HCT116 (cell line): ENCODE measurements around the gene SSX2B.
"Not testable (repeated sequence)": the region's sequence is repeated elsewhere in the genome, so short reads cannot be mapped to it uniquely, and the experiment has no call there.

ENCODE experiments used
- CBX3 ChIP-seq: IDR thresholded peaks from 2 replicates; pipeline ENCODE4 v1.6.1; 2012; ENCODE audit warnings: low read depth
- ELF1 ChIP-seq: IDR thresholded peaks from 2 replicates; pipeline ENCODE4 v1.6.1; 2012; ENCODE audit warnings: low read depth, borderline replicate concordance
- EZH2 ChIP-seq: fragments of 200-600 bp; sonication (generic); IDR thresholded peaks from 2 replicates; pipeline ENCODE4 v1.6.1; 2017; ENCODE audit warnings: antibody characterized with exemption, mixed run types
- EZH2phosphoT487 ChIP-seq: fragments of 200-600 bp; IDR thresholded peaks from 2 replicates; pipeline ENCODE4 v1.6.1; 2018; ENCODE audit warnings: antibody characterized with exemption, borderline replicate concordance
- FOSL1 ChIP-seq: IDR thresholded peaks from 2 replicates; pipeline ENCODE4 v1.6.1; 2012; ENCODE audit warnings: low read depth
- POLR2A ChIP-seq: IDR thresholded peaks from 2 replicates; pipeline ENCODE4 v1.7.0; 2011; ENCODE audit warnings: borderline replicate concordance; ENCODE audit not compliant: insufficient read depth, insufficient read length; ENCODE audit errors: extremely low read depth
- RAD21 ChIP-seq: IDR thresholded peaks from 2 replicates; pipeline ENCODE4 v1.6.1; 2012; ENCODE audit warnings: low read depth, mild to moderate bottlenecking
- SIN3A ChIP-seq: IDR thresholded peaks from 2 replicates; pipeline ENCODE4 v1.6.1; 2012; ENCODE audit warnings: low read depth
- TCF7L2 ChIP-seq: IDR thresholded peaks from 2 replicates; pipeline ENCODE4 v1.7.0; 2011; ENCODE audit warnings: borderline replicate concordance, inconsistent platforms; ENCODE audit not compliant: insufficient read depth, insufficient read length; ENCODE audit errors: extremely low read depth
- ZFX ChIP-seq: fragments of 450-650 bp; IDR thresholded peaks from 2 replicates; pipeline ENCODE4 v1.6.1; 2017
- TF ChIP-seq, protein P1 (sequence below), 3 experiments: fragments of 200-600 bp in 1 of 3; sonication (generic) in 1 of 3; IDR thresholded peaks in 2 of 3; conservative IDR thresholded peaks in 1 of 3; 2 replicates each; pipeline ENCODE4 v1.5.1; 2012 to 2017; ENCODE audit warnings: low read depth in 2 of 3, low read length in 2 of 3, antibody characterized with exemption in 1 of 3, borderline replicate concordance in 1 of 3, control low read depth in 1 of 3, mild to moderate bottlenecking in 1 of 3, mixed read lengths in 1 of 3, mixed run types in 1 of 3, moderate library complexity in 1 of 3; ENCODE audit not compliant: insufficient read depth in 1 of 3
- TF ChIP-seq, protein P2 (sequence below): IDR thresholded peaks from 2 replicates; pipeline ENCODE4 v1.6.1; 2012; ENCODE audit warnings: low read depth
- TF ChIP-seq, protein P3 (sequence below): IDR thresholded peaks from 2 replicates; pipeline ENCODE4 v1.6.1; 2012
- TF ChIP-seq, protein P4 (sequence below): IDR thresholded peaks from 2 replicates; pipeline ENCODE4 v1.6.1; 2012

DNA sequence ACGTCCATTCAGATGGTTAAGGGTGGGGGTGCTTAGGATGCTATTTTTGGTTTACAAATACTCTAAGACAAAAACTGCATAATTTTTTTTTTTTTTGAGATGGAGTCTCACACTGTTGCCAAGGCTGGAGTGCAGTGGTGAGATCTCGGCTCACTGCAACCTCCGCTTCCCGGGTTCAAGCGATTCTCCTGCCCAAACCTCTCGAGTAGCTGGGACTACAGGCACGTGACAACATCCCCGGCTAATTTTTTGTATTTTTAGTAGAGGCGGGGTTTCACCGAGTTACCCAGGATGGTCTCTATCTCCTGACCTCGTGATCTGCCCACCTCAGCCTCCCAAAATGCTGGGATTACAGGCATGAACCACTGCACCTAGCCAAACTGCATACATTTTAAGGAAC, 22.5 kb downstream of the SSX2B start:
- TF ChIP-seq, protein P1, sequence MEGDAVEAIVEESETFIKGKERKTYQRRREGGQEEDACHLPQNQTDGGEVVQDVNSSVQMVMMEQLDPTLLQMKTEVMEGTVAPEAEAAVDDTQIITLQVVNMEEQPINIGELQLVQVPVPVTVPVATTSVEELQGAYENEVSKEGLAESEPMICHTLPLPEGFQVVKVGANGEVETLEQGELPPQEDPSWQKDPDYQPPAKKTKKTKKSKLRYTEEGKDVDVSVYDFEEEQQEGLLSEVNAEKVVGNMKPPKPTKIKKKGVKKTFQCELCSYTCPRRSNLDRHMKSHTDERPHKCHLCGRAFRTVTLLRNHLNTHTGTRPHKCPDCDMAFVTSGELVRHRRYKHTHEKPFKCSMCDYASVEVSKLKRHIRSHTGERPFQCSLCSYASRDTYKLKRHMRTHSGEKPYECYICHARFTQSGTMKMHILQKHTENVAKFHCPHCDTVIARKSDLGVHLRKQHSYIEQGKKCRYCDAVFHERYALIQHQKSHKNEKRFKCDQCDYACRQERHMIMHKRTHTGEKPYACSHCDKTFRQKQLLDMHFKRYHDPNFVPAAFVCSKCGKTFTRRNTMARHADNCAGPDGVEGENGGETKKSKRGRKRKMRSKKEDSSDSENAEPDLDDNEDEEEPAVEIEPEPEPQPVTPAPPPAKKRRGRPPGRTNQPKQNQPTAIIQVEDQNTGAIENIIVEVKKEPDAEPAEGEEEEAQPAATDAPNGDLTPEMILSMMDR (IDR thresholded peaks at IDR 0.05 in 2 of 3, conservative IDR thresholded peaks at IDR 0.05 in 1 of 3; ENCODE audit: borderline replicate concordance in 1 of 3, insufficient read depth in 1 of 3, low read depth in 2 of 3, low read length in 2 of 3) = not testable (repeated sequence)
- TF ChIP-seq POLR2A, SIN3A, ZFX, TCF7L2, EZH2phosphoT487, CBX3, RAD21, EZH2, ELF1, FOSL1: not testable (repeated sequence)
- TF ChIP-seq, protein P2, sequence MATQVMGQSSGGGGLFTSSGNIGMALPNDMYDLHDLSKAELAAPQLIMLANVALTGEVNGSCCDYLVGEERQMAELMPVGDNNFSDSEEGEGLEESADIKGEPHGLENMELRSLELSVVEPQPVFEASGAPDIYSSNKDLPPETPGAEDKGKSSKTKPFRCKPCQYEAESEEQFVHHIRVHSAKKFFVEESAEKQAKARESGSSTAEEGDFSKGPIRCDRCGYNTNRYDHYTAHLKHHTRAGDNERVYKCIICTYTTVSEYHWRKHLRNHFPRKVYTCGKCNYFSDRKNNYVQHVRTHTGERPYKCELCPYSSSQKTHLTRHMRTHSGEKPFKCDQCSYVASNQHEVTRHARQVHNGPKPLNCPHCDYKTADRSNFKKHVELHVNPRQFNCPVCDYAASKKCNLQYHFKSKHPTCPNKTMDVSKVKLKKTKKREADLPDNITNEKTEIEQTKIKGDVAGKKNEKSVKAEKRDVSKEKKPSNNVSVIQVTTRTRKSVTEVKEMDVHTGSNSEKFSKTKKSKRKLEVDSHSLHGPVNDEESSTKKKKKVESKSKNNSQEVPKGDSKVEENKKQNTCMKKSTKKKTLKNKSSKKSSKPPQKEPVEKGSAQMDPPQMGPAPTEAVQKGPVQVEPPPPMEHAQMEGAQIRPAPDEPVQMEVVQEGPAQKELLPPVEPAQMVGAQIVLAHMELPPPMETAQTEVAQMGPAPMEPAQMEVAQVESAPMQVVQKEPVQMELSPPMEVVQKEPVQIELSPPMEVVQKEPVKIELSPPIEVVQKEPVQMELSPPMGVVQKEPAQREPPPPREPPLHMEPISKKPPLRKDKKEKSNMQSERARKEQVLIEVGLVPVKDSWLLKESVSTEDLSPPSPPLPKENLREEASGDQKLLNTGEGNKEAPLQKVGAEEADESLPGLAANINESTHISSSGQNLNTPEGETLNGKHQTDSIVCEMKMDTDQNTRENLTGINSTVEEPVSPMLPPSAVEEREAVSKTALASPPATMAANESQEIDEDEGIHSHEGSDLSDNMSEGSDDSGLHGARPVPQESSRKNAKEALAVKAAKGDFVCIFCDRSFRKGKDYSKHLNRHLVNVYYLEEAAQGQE = not testable (repeated sequence)
- TF ChIP-seq, protein P3, sequence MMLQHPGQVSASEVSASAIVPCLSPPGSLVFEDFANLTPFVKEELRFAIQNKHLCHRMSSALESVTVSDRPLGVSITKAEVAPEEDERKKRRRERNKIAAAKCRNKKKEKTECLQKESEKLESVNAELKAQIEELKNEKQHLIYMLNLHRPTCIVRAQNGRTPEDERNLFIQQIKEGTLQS = not testable (repeated sequence)
- TF ChIP-seq, protein P4, sequence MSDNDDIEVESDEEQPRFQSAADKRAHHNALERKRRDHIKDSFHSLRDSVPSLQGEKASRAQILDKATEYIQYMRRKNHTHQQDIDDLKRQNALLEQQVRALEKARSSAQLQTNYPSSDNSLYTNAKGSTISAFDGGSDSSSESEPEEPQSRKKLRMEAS = not testable (repeated sequence)
